ENCODE measurements around the gene BDH1.

DNA sequence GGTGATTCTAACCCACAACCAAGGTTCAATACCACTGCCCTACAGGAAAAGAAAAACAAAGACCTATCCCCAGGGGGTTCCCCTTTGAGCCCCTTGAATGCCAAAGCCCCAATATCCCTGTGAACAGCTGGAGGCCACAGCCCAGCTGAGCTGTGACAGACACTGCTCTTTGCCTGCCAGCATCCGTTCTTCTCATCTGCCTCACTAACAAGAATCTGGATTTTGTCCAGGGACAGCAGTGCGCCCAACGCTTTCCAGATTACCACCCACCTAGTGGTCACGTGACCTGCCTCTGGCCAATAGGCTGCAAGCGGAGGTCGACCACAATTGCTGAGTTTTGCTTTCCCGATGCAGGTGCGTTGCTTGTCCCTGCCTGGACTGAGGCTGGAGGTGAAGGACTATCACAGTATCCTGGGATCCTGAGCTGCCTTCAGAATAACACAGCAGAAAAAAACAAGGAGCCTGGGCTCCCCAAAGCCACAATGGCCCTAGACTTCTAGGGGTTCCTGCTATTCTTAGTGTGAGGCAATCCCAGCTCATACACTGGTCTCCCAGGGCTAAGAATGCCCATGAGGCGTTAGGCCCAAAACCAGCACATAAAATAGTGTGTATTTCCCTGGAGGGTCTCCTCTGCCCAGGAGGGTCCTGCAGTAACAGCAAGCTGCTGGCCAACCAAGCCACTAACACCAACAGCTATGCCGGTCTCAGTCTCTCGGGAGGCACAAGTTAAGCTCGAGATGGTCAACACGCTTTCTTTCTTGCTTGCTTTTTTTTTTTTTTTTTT lies 13.8 kb downstream of the BDH1 start:
- TF ChIP-seq, protein P1, sequence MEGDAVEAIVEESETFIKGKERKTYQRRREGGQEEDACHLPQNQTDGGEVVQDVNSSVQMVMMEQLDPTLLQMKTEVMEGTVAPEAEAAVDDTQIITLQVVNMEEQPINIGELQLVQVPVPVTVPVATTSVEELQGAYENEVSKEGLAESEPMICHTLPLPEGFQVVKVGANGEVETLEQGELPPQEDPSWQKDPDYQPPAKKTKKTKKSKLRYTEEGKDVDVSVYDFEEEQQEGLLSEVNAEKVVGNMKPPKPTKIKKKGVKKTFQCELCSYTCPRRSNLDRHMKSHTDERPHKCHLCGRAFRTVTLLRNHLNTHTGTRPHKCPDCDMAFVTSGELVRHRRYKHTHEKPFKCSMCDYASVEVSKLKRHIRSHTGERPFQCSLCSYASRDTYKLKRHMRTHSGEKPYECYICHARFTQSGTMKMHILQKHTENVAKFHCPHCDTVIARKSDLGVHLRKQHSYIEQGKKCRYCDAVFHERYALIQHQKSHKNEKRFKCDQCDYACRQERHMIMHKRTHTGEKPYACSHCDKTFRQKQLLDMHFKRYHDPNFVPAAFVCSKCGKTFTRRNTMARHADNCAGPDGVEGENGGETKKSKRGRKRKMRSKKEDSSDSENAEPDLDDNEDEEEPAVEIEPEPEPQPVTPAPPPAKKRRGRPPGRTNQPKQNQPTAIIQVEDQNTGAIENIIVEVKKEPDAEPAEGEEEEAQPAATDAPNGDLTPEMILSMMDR (IDR thresholded peaks at IDR 0.05): no peak
- peak in 1 of 2 donors; percentile 6 for TF ChIP-seq POLR2A (IDR thresholded peaks at IDR 0.05)
